SH-SY5Y (cell line): Measurements from ENCODE around the gene DMBX1.

ENCODE experiments used
- GATA2 ChIP-seq: IDR thresholded peaks from 2 replicates; pipeline ENCODE4 v1.6.1; 2011; ENCODE audit warnings: mild to moderate bottlenecking, low read depth, low read length
- GATA3 ChIP-seq: IDR thresholded peaks from 2 replicates; pipeline ENCODE4 v1.6.1; 2011; ENCODE audit warnings: low read depth, mild to moderate bottlenecking, low read length, moderate library complexity

DMBX1 gene

GRCh38 chr1:46516200-46516950 lies 26.7 kb downstream of the DMBX1 start:
- TF ChIP-seq GATA3 (no peak), GATA2 (no peak)

- no peak for TF ChIP-seq GATA3
- no peak for TF ChIP-seq GATA2
These were observed 27.5 kb downstream of the DMBX1 start for GRCh38 chr1:46517010-46517600.

GRCh38 chr1:46517932-46518498 lies 28.4 kb downstream of the DMBX1 start:
- TF ChIP-seq GATA2 (no peak), GATA3 (no peak)

GRCh38 chr1:46519209-46519608 lies 29.6 kb downstream of the DMBX1 start:
- TF ChIP-seq GATA2, result no peak

- TF ChIP-seq GATA3, result no peak
- TF ChIP-seq GATA2, result no peak
These were observed 30.7 kb downstream of the DMBX1 start for GRCh38 chr1:46520063-46520911.

- TF ChIP-seq GATA2 (no peak), GATA3 (no peak)
These were observed 31.8 kb downstream of the DMBX1 start for GRCh38 chr1:46521414-46521813.

- TF ChIP-seq GATA3, result no peak
- TF ChIP-seq GATA2, result no peak
These were observed 32.7 kb downstream of the DMBX1 start for GRCh38 chr1:46522184-46522968.

GRCh38 chr1:46522969-46523320 lies 33.3 kb downstream of the DMBX1 start:
- TF ChIP-seq GATA3, result no peak
- no peak for TF ChIP-seq GATA2

GRCh38 chr1:46523496-46524353 lies 34.1 kb downstream of the DMBX1 start:
- no peak for TF ChIP-seq GATA3

GRCh38 chr1:46524843-46525242 lies 35.2 kb downstream of the DMBX1 start:
- TF ChIP-seq GATA3, result no peak

GRCh38 chr1:46525253-46525983 lies 35.8 kb downstream of the DMBX1 start:
- TF ChIP-seq GATA3 (no peak), GATA2 (no peak)

- no peak for TF ChIP-seq GATA2
- TF ChIP-seq GATA3, result no peak
These were observed 36.5 kb downstream of the DMBX1 start for GRCh38 chr1:46526013-46526690.
